Esophagus (tissue), 2 donors: ENCODE results near the gene EYS. TPM values are rescaled to one million over a fixed set of nuclear protein-coding genes. Genes with fewer than 3 reads are reported as not detected.
"Not testable (repeated sequence)": the region's sequence is repeated elsewhere in the genome, so short reads cannot be mapped to it uniquely, and the experiment has no call there.

Source experiments
- H3K27ac ChIP-seq, 2 donors: one replicate each; pipeline ENCODE4 v1.5.1; 2013; ENCODE audit warnings: low read depth in 2 of 2, mild to moderate bottlenecking in 2 of 2, inconsistent platforms in 1 of 2, low read length in 1 of 2, moderate library complexity in 1 of 2
- H3K27me3 ChIP-seq, 2 donors: one replicate each; pipeline ENCODE4 v1.6.1; 2013; ENCODE audit warnings: low read length in 2 of 2, control low read depth in 1 of 2, mild to moderate bottlenecking in 1 of 2; ENCODE audit not compliant: insufficient read depth in 2 of 2, control insufficient read depth in 1 of 2
- H3K36me3 ChIP-seq, 2 donors: one replicate each; pipeline ENCODE4 v1.6.1; 2013; ENCODE audit warnings: low read length in 1 of 2; ENCODE audit not compliant: control insufficient read depth in 2 of 2, insufficient read depth in 2 of 2
- H3K4me1 ChIP-seq, 2 donors: one replicate each; pipeline ENCODE4 v1.6.1; 2013; ENCODE audit warnings: low read length in 1 of 2; ENCODE audit not compliant: control insufficient read depth in 2 of 2, insufficient read depth in 2 of 2
- H3K4me3 ChIP-seq, 2 donors: one replicate each; pipeline ENCODE4 v1.5.1; 2013; ENCODE audit warnings: low read length in 2 of 2, mild to moderate bottlenecking in 2 of 2, low read depth in 1 of 2, moderate library complexity in 1 of 2
- H3K9me3 ChIP-seq, 2 donors: one replicate each; pipeline ENCODE4 v1.6.1; 2013; ENCODE audit warnings: mild to moderate bottlenecking in 2 of 2, low read depth in 1 of 2, low read length in 1 of 2, moderate library complexity in 1 of 2; ENCODE audit not compliant: control insufficient read depth in 2 of 2, insufficient read depth in 1 of 2
- WGBS, 2 donors: extraction: QIAGEN DNeasy Blood & Tissue Kit; methylation state at CpG; one replicate each; pipeline ENCODE4 v1.1.7; 2013; 5-methylcytosine and 5-hydroxymethylcytosine counted together
- polyA plus RNA-seq, 2 donors: library from polyadenylated mRNA; stranded (reverse); fragments of 200-250 nt; gene quantifications; one replicate each; pipeline ENCODE4 v1.2.3, GENCODE V29; 2013
- donor health status: healthy with polysubstance abuse.
- donor health status: Bipolar disorder and iron deficiency.

Gene EYS
- polyA plus RNA-seq, 2 donors, result not detected

GRCh38 chr6:63773200-63773599 lies 1933.8 kb downstream of the EYS start:
- Histone ChIP-seq H3K36me3 (no peaks in the 10 kb centered on the region), H3K27ac (no peak overlapping the region), H3K4me1 (no peaks in the 10 kb centered on the region), H3K9me3 (no peaks in the 10 kb centered on the region), H3K4me3 (no peak overlapping the region), H3K27me3 (no peaks in the 10 kb centered on the region)
- 80 to 84% methylated on average over 2 of the region's 2 CpGs for WGBS, 2 donors

- WGBS, 2 donors, result 65 to 72% methylated on average over 2 of the region's 2 CpGs
- H3K27me3 ChIP-seq, result no peaks in the 10 kb centered on the region
- no peak overlapping the region for H3K27ac ChIP-seq
- H3K36me3 ChIP-seq, result no peaks in the 10 kb centered on the region
- H3K4me1 ChIP-seq, result no peaks in the 10 kb centered on the region
- H3K4me3 ChIP-seq, result no peak overlapping the region
- no peaks in the 10 kb centered on the region for H3K9me3 ChIP-seq
Observed at GRCh38 chr6:63765828-63766227, 1941.2 kb downstream of the EYS start.

DNA sequence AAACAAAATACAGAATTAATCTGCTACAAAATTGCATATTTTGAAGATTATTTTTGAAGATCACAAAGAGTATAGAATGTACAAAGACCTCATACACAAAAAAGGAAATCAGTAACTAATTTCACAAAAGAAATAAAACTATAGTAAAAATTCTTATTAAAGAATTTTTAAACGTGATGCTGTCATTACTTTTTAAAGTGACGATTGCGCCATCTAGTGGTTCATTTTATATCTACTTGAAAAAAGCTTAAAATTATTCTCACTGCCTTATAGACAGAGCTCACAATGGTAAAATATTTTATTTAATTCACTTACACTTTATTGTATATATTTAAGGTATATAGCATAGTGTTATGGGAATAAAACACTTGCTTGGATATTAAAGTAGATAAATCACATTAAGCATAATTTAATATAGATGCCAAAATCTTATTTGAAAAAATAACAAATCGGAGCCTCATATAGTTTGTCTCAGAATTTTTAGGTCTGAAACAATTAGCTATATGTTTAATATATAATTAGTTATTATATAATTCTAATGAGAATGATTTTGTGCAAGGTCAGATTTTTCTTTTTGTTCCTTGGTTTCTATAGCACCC lies 1942.6 kb downstream of the EYS start:
- Histone ChIP-seq H3K4me3 (no peak overlapping the region), H3K36me3 (no peaks in the 10 kb centered on the region), H3K4me1 (no peaks in the 10 kb centered on the region), H3K27me3 (no peaks in the 10 kb centered on the region), H3K9me3 (no peaks in the 10 kb centered on the region), H3K27ac (no peak overlapping the region)
- 23 to 25% methylated on average over 4 of the region's 4 CpGs for WGBS, 2 donors

DNA sequence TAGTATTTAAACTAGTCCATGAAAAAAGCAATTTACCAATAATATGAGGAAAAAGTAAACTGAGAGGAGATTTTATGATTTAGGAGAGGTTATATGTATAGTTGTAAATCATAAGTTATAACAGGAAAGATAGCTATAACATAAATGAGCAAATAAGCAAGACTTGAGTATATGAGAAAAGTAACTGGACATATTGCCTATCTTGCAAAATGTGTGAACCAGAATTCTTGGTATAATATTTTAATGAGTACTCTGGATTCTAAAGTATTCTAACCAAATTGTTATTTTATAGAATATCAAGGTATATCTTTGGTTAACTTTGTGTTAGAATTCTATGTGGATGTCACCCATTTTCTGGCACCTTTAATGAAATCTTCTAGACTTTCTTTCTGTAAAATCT lies 1946.8 kb downstream of the EYS start:
- no peaks in the 10 kb centered on the region for H3K27me3 ChIP-seq
- no peaks in the 10 kb centered on the region for H3K4me1 ChIP-seq

DNA sequence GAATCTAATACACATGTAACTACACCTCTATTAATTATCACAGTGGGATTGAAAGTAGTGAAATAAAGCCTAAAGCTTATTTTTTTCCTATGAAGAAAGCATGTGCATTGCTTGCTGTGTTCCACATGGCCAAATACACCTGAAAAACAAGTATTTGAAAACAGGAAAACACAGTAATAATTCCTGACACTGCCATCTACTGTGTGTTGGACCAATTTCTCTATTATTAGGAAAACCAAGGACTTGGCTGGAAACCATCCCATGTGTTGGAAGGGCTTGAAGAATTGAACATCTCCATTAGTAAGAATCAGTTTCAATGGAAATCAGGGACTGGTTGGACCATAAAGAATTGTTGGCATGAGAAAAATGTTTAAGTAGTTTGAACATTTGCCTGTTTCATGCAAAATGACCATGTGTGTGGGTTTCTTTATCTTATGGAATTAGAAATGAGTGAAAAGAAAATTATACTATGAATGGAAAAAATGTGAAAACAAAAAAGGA lies 1947.4 kb downstream of the EYS start:
- no peaks in the 10 kb centered on the region for H3K27me3 ChIP-seq
- no peaks in the 10 kb centered on the region for H3K36me3 ChIP-seq
- no peak overlapping the region for H3K27ac ChIP-seq
- H3K4me1 ChIP-seq, result no peaks in the 10 kb centered on the region
- H3K9me3 ChIP-seq, result no peaks in the 10 kb centered on the region
- H3K4me3 ChIP-seq, result no peak overlapping the region

More for the DNA sequence above, 1946.8 kb downstream of the EYS start:
- Histone ChIP-seq H3K36me3 (no peaks in the 10 kb centered on the region), H3K9me3 (no peaks in the 10 kb centered on the region), H3K4me3 (no peak overlapping the region), H3K27ac (no peak overlapping the region)

DNA sequence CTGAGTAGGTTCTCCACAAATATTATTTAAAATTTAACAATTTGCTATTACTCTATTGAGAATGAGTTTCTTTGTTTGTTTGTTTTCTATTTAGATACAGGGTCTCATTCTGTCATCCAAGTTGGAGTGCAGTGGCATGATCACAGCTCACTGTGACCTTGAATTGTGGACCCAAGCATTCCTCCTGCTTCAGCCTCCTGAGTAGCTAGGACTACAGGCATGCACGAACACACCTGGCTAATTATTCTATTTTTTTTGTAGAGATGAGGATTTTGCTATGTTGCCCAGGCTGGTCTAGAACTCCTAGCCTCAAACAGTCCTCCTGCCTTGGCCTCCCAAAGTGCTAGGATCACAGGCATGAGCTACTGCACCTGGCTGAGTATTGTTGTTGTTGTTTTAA lies 1949.2 kb downstream of the EYS start:
- H3K36me3 ChIP-seq, result no peaks in the 10 kb centered on the region
- H3K4me3 ChIP-seq, result no peak overlapping the region
- H3K27ac ChIP-seq, result no peak overlapping the region
- H3K4me1 ChIP-seq, result no peaks in the 10 kb centered on the region
- no peaks in the 10 kb centered on the region for H3K9me3 ChIP-seq
- no peaks in the 10 kb centered on the region for H3K27me3 ChIP-seq
- 77 to 85% methylated on average over 1 of the region's 1 CpG for WGBS, 2 donors

GRCh38 chr6:63757275-63757674 lies 1949.8 kb downstream of the EYS start:
- not testable (repeated sequence) for H3K27ac ChIP-seq, H3K27me3 ChIP-seq, H3K9me3 ChIP-seq, H3K4me1 ChIP-seq, H3K4me3 ChIP-seq, H3K36me3 ChIP-seq

- no peak overlapping the region for H3K4me3 ChIP-seq
- WGBS, 2 donors, result 93 to 95% methylated on average over 2 of the region's 2 CpGs
- H3K27ac ChIP-seq, result no peak overlapping the region
- H3K9me3 ChIP-seq, result no peaks in the 10 kb centered on the region
- no peaks in the 10 kb centered on the region for H3K27me3 ChIP-seq
- no peaks in the 10 kb centered on the region for H3K4me1 ChIP-seq
- H3K36me3 ChIP-seq, result no peaks in the 10 kb centered on the region
Observed at GRCh38 chr6:63750400-63750799, 1956.6 kb downstream of the EYS start.

- no peaks in the 10 kb centered on the region for H3K27me3 ChIP-seq
- no peaks in the 10 kb centered on the region for H3K9me3 ChIP-seq
- no peaks in the 10 kb centered on the region for H3K36me3 ChIP-seq
- H3K4me3 ChIP-seq, result no peak overlapping the region
- H3K4me1 ChIP-seq, result no peaks in the 10 kb centered on the region
- no peak overlapping the region for H3K27ac ChIP-seq
Observed at GRCh38 chr6:63745784-63746183, 1961.2 kb downstream of the EYS start.

DNA sequence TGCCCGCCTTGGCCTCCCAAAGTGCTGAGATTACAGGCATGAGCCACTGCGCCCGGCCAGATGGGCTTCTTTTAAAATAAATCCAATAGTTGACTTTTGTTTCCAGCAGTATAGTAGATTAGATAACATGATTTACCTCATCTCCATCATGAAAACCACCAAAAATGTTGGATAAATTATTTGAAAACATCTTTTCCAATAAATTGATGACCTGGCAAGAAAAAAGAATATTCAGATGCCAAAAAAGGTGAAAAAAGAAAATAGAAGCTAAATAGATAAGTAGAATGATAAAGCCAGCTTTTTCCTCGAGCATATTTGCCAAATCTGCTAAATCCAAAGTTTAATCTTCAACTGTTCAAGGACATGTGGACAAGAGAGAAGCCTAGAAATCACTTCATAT lies 1962.2 kb downstream of the EYS start:
- 84 to 86% methylated on average over 4 of the region's 4 CpGs for WGBS, 2 donors
- Histone ChIP-seq H3K27me3 (no peaks in the 10 kb centered on the region), H3K27ac (no peak overlapping the region), H3K9me3 (no peaks in the 10 kb centered on the region), H3K36me3 (no peaks in the 10 kb centered on the region), H3K4me3 (no peak overlapping the region), H3K4me1 (no peaks in the 10 kb centered on the region)
